Mesendoderm (in vitro differentiated cells): ENCODE results near the gene ZNF35.
A peak's percentile ranks its signal among the peaks of the same experiment; 100 is the strongest.
"Not testable (repeated sequence)": the region's sequence is repeated elsewhere in the genome, so short reads cannot be mapped to it uniquely, and the experiment has no call there.

Experiments used
- DNase-seq: peaks from one replicate; pipeline ENCODE4 v3.0.0; 2013
- H2AK5ac ChIP-seq: 2 replicates; pipeline ENCODE4 v1.6.1; 2013; ENCODE audit warnings: low read length, inconsistent platforms
- H2BK120ac ChIP-seq: 2 replicates; pipeline ENCODE4 v1.6.1; 2013; ENCODE audit warnings: low read depth, mild to moderate bottlenecking, low read length, moderate library complexity, mixed read lengths
- H2BK15ac ChIP-seq: replicated peaks from 2 replicates; pipeline ENCODE4 v1.6.1; 2013; ENCODE audit warnings: low read depth, mild to moderate bottlenecking, moderate library complexity
- H2BK5ac ChIP-seq: 2 replicates; pipeline ENCODE4 v1.6.1; 2013; ENCODE audit warnings: low read length, inconsistent platforms
- H3K18ac ChIP-seq: 2 replicates; pipeline ENCODE4 v1.6.1; 2013; ENCODE audit warnings: mild to moderate bottlenecking, low read length, mixed read lengths
- H3K23ac ChIP-seq: one replicate; pipeline ENCODE4 v1.6.1; 2013; ENCODE audit warnings: low read length
- H3K27ac ChIP-seq: 2 replicates; pipeline ENCODE4 v1.5.1; 2013; ENCODE audit warnings: low read depth, mild to moderate bottlenecking, inconsistent platforms, low read length, moderate library complexity
- H3K27me3 ChIP-seq: 2 replicates; pipeline ENCODE4 v1.6.1; 2013; ENCODE audit warnings: low read length, control low read depth, mild to moderate bottlenecking, inconsistent platforms; ENCODE audit not compliant: insufficient read depth, poor library complexity
- H3K36me3 ChIP-seq: 2 replicates; pipeline ENCODE4 v1.6.1; 2013; ENCODE audit warnings: low read length, inconsistent platforms; ENCODE audit not compliant: control insufficient read depth, insufficient read depth
- H3K4ac ChIP-seq: one replicate; pipeline ENCODE4 v1.6.1; 2013; ENCODE audit warnings: low read depth, mild to moderate bottlenecking, low read length, moderate library complexity
- H3K4me1 ChIP-seq: 2 replicates; pipeline ENCODE4 v1.6.1; 2013; ENCODE audit warnings: low read depth, low read length, inconsistent platforms; ENCODE audit not compliant: control insufficient read depth
- H3K4me2 ChIP-seq: 2 replicates; pipeline ENCODE4 v1.6.1; 2013; ENCODE audit warnings: low read length
- H3K4me3 ChIP-seq: 2 replicates; pipeline ENCODE4 v1.5.1; 2013; ENCODE audit warnings: mild to moderate bottlenecking, low read length
- H3K56ac ChIP-seq: one replicate; pipeline ENCODE4 v1.6.1; 2013; ENCODE audit warnings: low read length
- H3K79me1 ChIP-seq: 2 replicates; pipeline ENCODE4 v1.6.1; 2013; ENCODE audit warnings: low read length, inconsistent platforms
- H3K79me2 ChIP-seq: 2 replicates; pipeline ENCODE4 v1.6.1; 2013; ENCODE audit warnings: mild to moderate bottlenecking, low read length; ENCODE audit not compliant: control insufficient read depth, insufficient read depth
- H3K9ac ChIP-seq: 2 replicates; pipeline ENCODE4 v1.6.1; 2013; ENCODE audit warnings: low read length, inconsistent platforms
- H4K5ac ChIP-seq: one replicate; pipeline ENCODE4 v1.6.1; 2013; ENCODE audit warnings: low read length
- H4K8ac ChIP-seq: one replicate; pipeline ENCODE4 v1.6.1; 2013; ENCODE audit warnings: low read depth, mild to moderate bottlenecking, control low read depth, low read length, moderate library complexity
- WGBS: extraction: QIAGEN DNeasy Blood & Tissue Kit; methylation state at CpG from one replicate; pipeline ENCODE4 v1.1.7; 2013; ENCODE audit warnings: low lambda C conversion rate, missing lambda C conversion rate; ENCODE audit not compliant: insufficient coverage; ENCODE audit errors: extremely low coverage; 5-methylcytosine and 5-hydroxymethylcytosine counted together

The ZNF35 gene

DNA sequence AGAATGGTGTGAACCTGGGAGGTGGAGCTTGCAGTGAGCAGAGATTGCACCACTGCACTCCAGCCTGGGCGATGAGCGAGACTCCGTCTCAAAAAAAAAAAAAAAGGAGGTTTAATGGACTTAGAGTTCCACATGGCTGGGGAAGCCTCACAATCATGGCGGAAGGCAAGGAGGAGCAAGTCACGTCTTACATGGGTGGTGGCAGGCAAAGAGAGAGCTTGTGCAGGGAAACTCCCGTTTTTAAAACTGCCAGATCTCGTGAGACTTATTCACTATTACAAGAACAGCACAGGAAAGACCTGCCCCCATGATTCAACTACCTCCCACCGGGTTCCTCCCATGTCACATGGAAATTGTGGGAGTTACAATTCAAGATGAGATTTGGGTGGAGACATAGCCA, 24.9 kb downstream of the ZNF35 start:
- no CpG with 5 or more reads among the region's 8 CpGs for WGBS
- not testable (repeated sequence) for H3K27ac ChIP-seq, H3K4ac ChIP-seq, H3K79me1 ChIP-seq, H3K23ac ChIP-seq, H3K4me3 ChIP-seq, H3K27me3 ChIP-seq, H3K4me1 ChIP-seq, H2BK15ac ChIP-seq, H3K79me2 ChIP-seq, DNase-seq, H3K56ac ChIP-seq, H3K9ac ChIP-seq, H4K5ac ChIP-seq, H3K18ac ChIP-seq, H3K4me2 ChIP-seq, H4K8ac ChIP-seq, H2AK5ac ChIP-seq, H2BK120ac ChIP-seq, H3K36me3 ChIP-seq, H2BK5ac ChIP-seq

DNA sequence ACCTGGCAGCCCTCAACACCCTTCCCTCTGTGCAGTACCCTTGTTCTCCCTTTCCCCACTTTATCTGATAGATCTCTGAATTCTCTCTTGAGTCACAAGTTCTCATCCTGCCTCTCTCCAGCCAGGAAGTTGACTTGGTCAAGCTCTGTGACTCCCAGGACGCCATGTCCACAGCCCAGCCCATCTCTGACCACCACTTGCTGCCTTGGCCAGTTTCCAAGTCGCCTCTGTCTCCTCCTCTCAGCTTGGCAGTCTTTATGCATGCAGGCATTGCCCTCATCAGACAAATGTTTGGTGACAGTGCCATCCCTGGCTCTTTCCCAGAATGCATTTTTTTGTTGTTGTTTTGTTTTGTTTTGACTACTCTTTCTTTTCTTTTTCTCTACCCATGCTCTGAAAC, 25.7 kb downstream of the ZNF35 start:
- H3K27ac ChIP-seq = no peak overlapping the region
- no peak overlapping the region for H3K23ac ChIP-seq
- no peak overlapping the region for H3K56ac ChIP-seq
- no peak overlapping the region for H3K4me3 ChIP-seq
- no peak overlapping the region for H2BK5ac ChIP-seq
- no peak overlapping the region for H2BK15ac ChIP-seq
- no peak overlapping the region for H3K9ac ChIP-seq
- no peaks in the 10 kb centered on the region for H3K79me2 ChIP-seq
- no CpG with 5 or more reads among the region's 2 CpGs for WGBS
- no peak overlapping the region for H3K18ac ChIP-seq
- H3K27me3 ChIP-seq = no peaks in the 10 kb centered on the region
- H3K36me3 ChIP-seq = no peaks in the 10 kb centered on the region
- no peak overlapping the region for H3K4ac ChIP-seq
- H3K79me1 ChIP-seq = no peaks in the 10 kb centered on the region
- H2AK5ac ChIP-seq = no peak overlapping the region
- H4K5ac ChIP-seq = no peak overlapping the region
- H2BK120ac ChIP-seq = no peak overlapping the region
- DNase-seq = no peak
- no peak overlapping the region for H4K8ac ChIP-seq
- no peak overlapping the region for H3K4me2 ChIP-seq
- no peaks in the 10 kb centered on the region for H3K4me1 ChIP-seq

DNA sequence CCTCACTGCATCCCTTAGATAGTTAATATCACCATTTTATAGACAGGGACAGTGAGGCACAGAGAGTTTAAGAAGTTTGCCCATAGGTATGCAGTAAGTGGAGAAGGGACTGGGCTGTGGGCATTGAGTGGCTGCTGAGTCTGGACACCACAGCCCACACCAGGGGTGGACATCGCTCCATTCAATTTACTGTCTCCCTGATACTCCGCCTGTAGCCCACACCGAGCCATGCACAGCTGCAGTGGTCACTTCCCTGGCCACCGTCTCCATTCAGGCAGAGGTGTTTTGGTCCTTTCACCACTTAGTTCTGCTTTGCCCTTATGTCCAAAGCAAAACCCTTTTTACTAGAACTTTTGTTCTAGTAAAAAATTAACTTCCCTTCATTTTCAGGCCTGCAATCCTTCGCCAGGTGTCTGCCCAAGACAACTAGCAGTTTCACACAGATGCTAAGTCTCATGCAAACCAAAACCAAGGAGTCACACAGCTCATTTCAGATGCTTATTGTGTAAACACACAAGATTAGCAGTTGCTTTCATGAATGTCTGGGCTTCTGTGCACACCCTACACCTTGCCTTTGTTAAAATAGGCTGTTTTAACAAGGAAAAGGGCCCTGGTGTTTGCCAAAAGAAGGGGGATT, 30.1 kb downstream of the ZNF35 start:
- no CpG with 5 or more reads among the region's 5 CpGs for WGBS
- H4K5ac ChIP-seq = no peak overlapping the region

DNA sequence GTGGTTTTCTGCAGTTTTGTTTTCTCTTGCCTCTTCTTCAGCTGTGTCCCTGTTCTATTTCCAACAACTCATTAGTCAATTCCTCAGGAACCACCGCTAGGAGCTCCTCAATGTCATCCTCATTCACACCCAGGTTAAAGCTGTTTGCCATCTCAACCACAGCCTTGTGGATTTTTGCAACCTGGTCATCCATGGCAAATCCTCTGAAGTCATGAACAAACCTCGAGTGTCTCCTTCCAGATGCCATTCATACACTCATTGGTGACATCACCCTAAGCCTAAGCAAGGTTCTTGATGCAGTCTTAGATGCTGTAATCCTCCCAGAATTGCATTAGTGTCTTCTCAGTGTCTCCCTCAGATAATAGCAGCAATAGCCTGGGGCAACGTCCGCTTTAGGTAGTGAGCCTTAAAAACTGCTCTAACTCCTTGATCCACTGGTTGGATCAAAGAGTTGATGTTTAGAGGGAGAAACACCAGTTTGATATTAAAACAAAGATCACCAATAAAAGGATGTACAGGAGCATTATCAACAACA, 32.5 kb downstream of the ZNF35 start:
- Histone ChIP-seq H3K27ac (no peak overlapping the region), H3K27me3 (no peaks in the 10 kb centered on the region), H3K79me1 (no peaks in the 10 kb centered on the region), H3K36me3 (no peaks in the 10 kb centered on the region), H3K4me1 (no peaks in the 10 kb centered on the region), H2BK5ac (no peak overlapping the region), H3K4ac (no peak overlapping the region), H3K56ac (no peak overlapping the region), H4K5ac (no peak overlapping the region), H2BK120ac (no peak overlapping the region), H2AK5ac (no peak overlapping the region), H3K9ac (no peak overlapping the region), H3K23ac (no peak overlapping the region), H3K4me3 (peak overlapping the region; percentile 3), H3K79me2 (no peaks in the 10 kb centered on the region), H3K4me2 (no peak overlapping the region), H4K8ac (no peak overlapping the region), H2BK15ac (no peak overlapping the region), H3K18ac (no peak overlapping the region)
- no CpG with 5 or more reads among the region's 4 CpGs for WGBS
- no peak for DNase-seq

More for the DNA sequence above, 30.1 kb downstream of the ZNF35 start:
- H3K4me3 ChIP-seq = no peak overlapping the region
- no peak overlapping the region for H2BK5ac ChIP-seq
- H3K4me1 ChIP-seq = no peaks in the 10 kb centered on the region
- no peak for DNase-seq
- no peaks in the 10 kb centered on the region for H3K36me3 ChIP-seq
- no peak overlapping the region for H3K27ac ChIP-seq
- no peak overlapping the region for H3K4me2 ChIP-seq
- H4K8ac ChIP-seq = no peak overlapping the region
- no peak overlapping the region for H3K23ac ChIP-seq
- no peak overlapping the region for H3K9ac ChIP-seq
- no peak overlapping the region for H2AK5ac ChIP-seq
- H2BK120ac ChIP-seq = no peak overlapping the region
- H3K18ac ChIP-seq = no peak overlapping the region
- H3K27me3 ChIP-seq = no peaks in the 10 kb centered on the region
- H3K4ac ChIP-seq = no peak overlapping the region
- no peaks in the 10 kb centered on the region for H3K79me1 ChIP-seq
- no peak overlapping the region for H3K56ac ChIP-seq
- no peaks in the 10 kb centered on the region for H3K79me2 ChIP-seq
- H2BK15ac ChIP-seq = no peak overlapping the region

DNA sequence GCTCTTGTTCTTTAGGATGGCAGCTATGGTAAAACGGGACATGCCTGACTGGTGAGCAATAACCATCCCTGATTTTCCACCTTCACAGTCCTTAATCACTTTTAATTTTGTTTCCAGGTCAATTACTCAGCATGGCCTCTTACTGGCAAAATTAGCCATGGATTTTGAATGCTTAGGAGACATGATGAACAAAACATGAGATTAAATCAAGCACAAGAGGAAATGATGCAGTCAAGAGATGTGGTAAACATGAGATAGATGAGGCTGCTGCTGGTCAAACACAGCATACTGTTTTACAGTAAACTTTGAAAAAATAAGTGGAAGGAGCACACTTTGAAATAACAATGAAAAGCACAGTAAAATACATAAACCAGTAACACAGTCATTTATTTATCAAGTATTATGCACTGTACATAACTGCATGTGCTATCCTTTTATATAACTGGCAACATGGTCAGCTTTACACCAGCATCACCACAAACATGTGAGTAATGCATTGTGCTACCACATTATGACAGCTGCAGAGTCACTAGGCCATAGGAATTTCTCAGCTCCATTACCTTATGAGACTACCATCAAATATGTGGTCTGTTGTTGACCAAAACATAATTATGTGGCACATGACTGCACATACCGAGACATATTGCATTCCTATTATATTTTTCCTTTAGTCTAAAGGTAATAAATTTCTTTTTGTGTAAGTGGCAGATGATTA, 33.8 kb downstream of the ZNF35 start:
- Histone ChIP-seq H3K9ac (no peak overlapping the region), H3K23ac (no peak overlapping the region), H3K4me3 (no peak overlapping the region), H2BK5ac (no peak overlapping the region), H3K4ac (no peak overlapping the region), H3K18ac (no peak overlapping the region), H4K8ac (no peak overlapping the region), H3K4me1 (no peaks in the 10 kb centered on the region), H3K36me3 (no peaks in the 10 kb centered on the region), H2AK5ac (no peak overlapping the region), H3K79me2 (no peaks in the 10 kb centered on the region), H3K56ac (no peak overlapping the region), H3K27me3 (no peaks in the 10 kb centered on the region), H2BK120ac (no peak overlapping the region), H2BK15ac (no peak overlapping the region), H4K5ac (no peak overlapping the region), H3K79me1 (no peaks in the 10 kb centered on the region), H3K27ac (no peak overlapping the region), H3K4me2 (no peak overlapping the region)
- DNase-seq = no peak
- no CpG with 5 or more reads among the region's 2 CpGs for WGBS
